NCI-H1436 treated with DMSO at 0.1 percent for 48 hours (cell line): ENCODE results near the gene LRRFIP1.
"Not testable (repeated sequence)": the region's sequence is repeated elsewhere in the genome, so short reads cannot be mapped to it uniquely, and the experiment has no call there.

Experiments used
- DNase-seq: peaks from one replicate; lab custom pipeline; 2025; lab: John Stamatoyannopoulos, UW

Gene LRRFIP1

GRCh38 chr2:237688541-237688940, 61.2 kb downstream of the LRRFIP1 start:
- DNase-seq: not testable (repeated sequence)

GRCh38 chr2:237689336-237690131, 62.1 kb downstream of the LRRFIP1 start:
- DNase-seq: no peak

DNA sequence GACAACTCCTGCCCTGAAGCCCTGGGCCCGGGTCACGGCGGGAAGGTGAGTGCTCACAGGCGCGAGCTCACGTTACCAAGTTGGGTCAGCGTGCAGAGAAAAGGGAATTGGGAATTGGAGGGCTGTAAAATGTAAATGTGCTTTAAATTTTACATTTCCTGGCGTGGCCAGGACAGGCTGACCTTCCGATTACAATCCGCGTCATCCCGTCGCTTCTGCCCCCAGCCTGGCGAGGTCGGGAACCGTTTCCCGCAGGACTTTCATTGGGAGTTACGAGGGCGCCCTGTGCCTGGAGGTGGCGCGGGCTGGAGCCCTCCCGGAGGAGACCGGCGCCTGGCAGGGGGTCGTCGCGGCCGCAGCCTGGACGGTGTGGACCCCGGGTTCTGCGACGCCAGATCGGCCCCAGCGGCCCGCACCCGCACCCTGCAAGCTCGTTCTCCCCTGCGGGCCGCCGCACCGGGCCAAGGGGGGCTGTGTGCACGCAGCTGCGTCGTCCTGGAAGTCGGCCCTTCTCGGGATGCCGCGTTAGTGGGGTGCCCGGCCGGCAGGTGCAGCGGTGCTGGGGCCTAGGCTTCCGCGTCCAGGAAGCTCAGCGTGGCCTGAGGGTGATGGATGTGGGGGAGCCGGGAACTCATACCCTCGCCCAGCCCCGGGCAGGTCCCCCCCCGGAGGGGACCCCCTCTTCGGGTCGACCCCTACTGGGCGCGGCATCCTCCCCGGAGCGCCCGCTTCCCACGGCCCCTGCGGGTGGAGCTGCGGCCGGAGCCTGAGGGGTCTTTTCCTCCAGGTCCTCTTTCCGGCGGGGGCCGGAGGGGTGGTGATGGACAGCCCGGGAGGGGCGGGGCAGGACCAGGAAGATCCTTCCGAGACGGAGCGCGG, 63.9 kb downstream of the LRRFIP1 start:
- DNase-seq: no peak

DNA sequence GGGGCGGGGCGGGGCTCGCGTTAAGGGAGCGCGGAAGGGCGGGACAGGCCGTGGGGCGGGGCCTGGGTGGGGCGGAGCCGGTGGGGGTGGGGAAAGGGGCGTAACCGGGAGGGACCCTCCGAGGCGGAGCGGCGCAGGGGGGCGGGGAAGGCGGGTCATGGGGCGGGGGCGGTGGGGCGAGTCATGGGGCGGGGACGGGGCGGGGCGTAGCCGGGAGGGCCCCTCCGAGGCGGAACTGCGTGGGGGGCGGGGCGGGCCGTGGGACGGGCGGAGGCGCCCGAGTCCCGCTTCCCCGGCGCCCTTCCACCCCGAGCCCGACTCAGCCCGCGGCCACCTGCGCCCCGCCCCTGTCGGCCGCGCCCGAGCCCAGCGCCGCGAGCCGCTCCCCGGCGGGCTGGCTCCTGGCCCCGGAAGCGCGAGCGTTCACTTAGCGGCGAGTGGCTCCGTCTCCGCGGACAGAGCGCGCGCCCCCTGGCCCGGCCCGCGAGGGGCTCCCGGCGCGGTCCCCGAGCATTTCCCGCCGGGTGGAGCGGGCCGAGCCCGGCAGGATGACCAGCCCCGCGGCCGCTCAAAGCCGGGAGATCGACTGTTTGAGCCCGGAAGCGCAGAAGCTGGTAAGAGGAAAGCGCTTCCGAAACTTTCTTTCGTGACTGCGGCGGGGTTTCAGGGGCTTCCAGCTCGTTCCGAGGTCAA, 64.7 kb downstream of the LRRFIP1 start:
- DNase-seq: peak; percentile 33

DNA sequence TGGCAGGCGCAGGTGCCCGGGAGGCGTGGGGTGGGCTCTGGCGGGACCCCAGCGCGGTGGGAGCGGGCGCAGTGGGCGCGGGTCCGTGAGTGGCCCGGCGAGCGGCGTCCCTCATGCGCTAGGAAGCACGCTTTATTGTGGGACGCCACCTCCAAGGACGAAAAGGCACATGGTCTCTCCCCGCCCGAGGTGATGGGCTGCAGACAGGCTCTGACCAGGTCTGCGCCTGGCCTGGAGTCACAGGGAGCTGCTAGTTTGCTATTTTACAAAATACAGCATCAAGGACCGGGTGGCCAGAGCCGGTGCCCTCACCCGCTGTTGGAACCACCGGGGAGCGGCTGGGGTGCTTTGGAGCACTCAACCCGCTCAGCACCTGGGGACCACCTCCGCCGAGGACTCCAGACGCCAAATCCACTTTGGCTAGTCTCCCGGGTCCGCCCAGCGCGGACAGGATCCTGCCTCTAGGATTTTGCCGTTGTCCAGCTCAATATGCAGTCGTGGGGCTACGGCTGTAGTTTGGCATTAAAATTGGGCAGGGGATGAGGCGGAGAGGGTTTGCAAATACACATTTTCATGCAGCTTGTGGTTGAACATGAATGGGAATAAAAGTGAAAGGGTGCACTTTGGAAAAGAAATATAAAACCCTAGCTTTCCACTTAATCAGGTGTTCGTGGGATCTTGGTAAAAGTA, 65.4 kb downstream of the LRRFIP1 start:
- DNase-seq: no peak

- no peak for DNase-seq
Observed at GRCh38 chr2:237693291-237693994, 66.1 kb downstream of the LRRFIP1 start.

GRCh38 chr2:237694415-237695194, 67.2 kb downstream of the LRRFIP1 start:
- DNase-seq: no peak

DNA sequence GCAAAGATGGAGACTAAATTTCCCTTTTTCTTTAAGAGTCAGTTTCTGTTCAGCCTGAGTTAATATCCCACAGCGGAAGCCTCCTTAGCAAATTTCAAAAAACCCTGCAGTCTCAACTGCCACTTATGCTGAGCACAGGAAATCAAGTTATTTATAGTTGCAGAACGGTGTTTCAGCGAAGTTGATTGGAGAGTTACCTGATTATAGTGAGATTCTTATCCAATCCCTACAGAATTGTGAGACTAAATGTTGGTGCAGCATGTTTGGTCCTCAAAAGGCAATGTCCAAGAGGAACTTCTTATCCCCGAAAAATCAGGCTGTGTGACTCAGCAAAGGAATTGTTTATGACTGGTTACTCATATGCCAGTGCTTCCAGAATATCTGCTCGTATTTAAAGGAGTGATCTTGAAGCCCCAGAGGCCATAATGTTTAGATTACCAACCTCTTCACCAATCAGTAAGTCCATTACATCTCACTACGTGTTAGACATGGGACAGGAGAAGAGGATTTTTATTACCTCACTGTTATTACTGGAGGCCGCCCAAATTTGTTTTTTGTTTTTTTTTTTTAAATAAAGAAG, 67.9 kb downstream of the LRRFIP1 start:
- no peak for DNase-seq

DNA sequence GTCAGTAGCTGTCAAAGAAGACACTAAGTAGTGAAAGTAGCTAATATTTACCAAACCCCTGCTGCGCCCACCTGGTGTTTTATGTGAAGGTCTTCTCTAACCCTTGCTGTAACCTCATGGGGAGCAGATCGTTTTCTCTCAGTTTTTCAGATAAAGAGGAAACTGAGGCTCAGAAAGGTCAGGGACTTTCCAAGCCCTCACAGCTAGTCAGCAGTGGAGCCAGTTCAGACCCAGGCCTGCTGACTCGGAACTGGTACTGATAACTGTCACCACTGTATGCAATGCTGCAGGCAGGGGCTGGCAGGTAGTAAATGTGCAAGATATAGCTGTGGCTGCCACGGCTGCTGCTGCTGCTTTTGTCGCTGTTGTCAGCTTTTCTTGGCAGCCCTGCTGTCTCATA, 69.1 kb downstream of the LRRFIP1 start:
- no peak for DNase-seq

- no peak for DNase-seq
Observed at GRCh38 chr2:237697586-237698357, 70.4 kb downstream of the LRRFIP1 start.

DNA sequence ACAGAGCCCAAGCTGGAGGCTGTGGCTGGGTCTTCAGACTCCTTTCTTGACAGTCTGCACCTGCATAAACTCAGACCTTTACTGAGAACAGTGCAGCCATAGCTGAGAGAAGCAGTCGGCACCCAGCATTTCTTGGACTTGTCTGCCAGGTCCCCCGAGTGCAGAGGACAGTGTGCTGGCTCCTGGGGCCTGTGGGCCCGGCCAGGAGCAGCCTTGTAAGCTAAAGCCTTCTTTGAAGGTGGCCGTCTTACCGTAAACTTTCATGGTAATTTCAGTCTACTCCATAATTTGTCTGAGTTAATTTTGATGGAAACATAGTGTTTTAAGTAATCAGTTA, 70.9 kb downstream of the LRRFIP1 start:
- DNase-seq: no peak

DNA sequence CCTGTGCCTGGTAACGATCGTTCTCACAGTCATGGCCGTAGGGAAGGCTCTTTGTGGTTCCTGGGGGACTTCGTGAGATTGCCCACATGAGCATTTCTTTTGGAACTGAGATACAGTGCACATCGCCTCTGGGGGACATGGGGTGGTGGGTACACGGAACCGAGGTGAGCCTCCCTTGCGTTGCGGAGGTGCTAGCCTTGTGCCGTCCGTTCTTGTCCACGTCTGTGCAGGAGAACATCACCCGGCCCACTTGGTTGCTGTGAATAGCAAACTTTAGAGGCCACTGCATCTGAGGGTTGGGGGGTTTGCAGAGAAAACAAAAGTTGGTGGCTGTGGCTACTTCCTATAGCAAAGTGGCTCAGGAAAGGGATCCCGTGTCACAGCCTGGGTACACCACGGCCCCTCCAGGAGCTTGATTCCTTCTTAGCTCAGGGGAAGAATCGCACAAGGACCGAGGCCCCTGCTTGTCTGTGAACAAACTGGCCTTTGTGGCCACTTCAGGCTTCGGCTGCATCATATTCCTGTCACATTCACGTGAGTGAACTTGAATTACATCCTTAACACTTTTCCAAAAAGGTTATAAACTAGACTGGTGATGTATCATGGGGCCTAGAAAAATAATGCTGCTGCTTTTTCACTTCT, 72.6 kb downstream of the LRRFIP1 start:
- no peak for DNase-seq

GRCh38 chr2:237700512-237701032, 73.2 kb downstream of the LRRFIP1 start:
- peak; percentile 31 for DNase-seq

DNA sequence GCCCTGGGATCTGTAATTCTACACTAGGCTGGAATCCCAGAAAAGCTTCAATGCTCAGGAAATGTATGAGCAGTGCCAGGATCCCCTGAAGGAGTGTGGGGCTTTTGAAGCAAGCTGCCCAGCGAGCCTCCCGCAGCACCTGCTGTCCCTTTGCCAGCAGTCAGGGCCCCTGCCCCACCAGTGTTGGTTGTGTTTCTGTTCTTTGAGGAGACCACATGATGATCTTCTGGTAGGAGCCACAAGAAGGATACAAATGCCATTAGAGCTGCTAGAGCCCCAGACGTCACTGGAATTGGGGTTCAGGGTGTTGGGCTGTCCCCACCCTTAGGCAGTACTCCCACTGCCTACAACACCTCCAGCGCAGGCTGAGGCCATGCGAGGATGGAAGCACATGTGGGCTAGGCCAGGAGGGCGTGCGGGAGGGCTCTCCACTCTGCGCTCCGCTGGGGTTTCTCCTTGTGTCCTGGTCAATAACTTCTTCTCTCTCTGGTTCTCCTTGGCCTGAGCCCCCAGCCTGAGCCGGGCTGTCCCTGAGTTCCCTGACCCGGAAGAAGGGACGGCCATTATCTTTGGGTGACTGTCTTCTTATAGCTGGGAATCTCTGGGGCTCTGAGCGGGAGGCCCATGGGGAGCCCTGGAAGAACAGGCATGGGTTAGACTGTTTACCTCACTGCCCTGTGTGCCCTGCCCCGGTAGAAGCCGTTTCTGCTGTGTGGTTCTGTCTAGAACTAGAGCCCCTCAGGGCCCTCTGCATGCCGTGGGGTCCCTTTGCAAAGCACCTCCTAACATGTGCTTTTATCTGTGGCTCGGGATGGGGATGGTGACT, 73.9 kb downstream of the LRRFIP1 start:
- no peak for DNase-seq

DNA sequence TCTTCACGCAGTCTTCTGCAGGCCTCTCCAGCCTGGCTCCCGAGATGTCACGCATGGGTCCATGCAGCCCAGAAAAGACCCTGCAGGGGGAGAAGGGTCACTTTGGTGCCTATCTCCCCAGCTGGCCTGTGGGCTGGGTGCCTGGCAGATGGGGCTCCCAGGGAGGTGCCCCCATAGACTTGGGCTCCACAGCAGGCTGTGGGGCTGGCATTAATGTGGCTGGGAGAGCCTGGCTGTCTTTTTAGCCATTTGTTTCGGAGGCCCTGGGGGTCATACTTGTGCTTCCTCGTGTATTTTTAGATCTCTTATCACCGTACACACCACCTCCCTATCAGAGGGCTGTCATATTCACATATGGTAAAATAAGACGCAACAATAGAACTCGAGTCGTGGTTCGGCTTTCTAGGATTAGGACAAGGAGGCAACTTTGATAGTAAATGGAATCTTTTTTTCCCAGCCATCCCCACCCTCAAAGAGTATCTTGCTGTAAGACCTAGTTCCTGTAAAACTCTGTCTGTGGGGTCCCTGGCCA, 74.5 kb downstream of the LRRFIP1 start:
- no peak for DNase-seq

DNA sequence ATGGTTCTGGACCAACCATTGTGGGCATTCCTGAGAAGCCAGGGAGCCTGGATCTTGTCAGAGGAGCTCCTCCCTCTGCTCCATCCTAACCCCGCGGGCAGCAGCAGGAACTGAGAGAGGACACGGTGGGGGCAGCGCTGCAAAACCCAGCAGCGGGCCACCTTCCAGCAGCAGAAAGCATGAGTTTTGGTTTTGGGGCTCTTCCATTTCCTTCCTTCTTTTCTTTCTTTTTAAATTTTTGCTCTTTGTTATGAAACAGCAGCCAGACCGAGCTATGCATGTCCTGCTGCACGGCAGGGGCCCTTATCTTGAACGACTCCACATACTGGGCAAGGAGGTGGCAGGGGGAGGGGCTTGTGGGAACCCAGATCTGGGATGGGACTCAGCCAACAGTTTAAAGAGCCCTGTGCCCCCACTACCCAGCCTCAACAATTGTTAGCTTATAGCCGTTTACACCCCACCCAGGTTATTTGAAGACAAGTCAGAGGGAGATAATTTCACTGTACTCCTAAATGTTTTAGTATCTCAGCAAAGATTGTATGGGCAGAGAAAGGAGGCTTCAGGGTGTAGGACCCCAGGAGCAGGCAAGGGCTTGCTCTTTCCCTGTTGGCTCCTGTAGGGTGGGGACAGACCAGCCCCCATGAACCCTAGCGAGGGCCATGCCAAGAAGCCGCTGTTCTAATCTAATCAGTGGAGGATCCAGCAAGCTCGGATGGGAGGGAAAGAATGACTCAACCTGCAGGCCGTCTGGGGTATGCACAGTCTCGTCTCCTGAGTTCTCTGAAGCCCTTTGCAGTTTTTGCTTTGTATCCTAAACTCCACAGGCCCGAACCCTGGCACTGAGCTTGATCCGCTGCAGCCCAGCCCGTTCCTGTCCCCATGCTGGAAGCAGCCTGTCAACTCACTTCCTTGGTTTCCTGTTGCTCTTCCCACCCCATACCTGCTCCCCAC, 75.3 kb downstream of the LRRFIP1 start:
- no peak for DNase-seq
